Measurements from ENCODE around the gene ATP5PO. TPM values are rescaled to one million over a fixed set of nuclear protein-coding genes. Genes with fewer than 3 reads are reported as not detected.

The ATP5PO gene
- total RNA-seq, 1 experiment from 2014 or later: 254 TPM

DNA sequence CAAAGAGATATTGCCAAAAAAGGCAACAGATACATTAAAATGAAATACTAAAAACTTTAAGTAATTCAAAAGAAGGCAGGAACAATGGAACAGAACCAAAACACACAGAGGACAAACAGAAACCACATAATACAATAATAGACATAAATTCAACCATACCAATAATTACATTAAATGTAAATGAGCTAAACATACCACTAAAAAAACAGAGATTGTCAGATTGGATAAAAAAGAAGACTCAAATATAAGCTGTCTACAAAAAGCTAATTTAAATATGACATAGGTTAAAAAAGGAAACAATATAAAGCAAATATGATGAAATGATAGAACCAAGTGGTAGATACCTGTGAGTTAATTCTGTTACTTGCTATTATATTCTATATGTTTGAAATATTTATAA lies 44.1 kb upstream of the ATP5PO start:
- no peaks in the 10 kb centered on the region for H3K27me3 ChIP-seq (replicated peaks; ENCODE audit: insufficient read depth, low read depth, low read length, poor library complexity)
- no peak overlapping the region for H3K27ac ChIP-seq (ENCODE audit: low read depth, low read length, poor library complexity, severe bottlenecking)
- H3K36me3 ChIP-seq (ENCODE audit: insufficient read depth, low read length, poor library complexity, severe bottlenecking): no peaks in the 10 kb centered on the region
- no TSS peak for BruUV-seq (replicated peaks)
- H3K9me3 ChIP-seq (ENCODE audit: low read depth, low read length, poor library complexity, severe bottlenecking): peaks cover 8% of the 10 kb centered on the region
- no peak overlapping the region for H3K4me3 ChIP-seq (ENCODE audit: low read depth, low read length, poor library complexity, severe bottlenecking)
- H3K4me1 ChIP-seq (ENCODE audit: insufficient read depth, low read length, poor library complexity, severe bottlenecking): no peaks in the 10 kb centered on the region
- intact Hi-C loops (cut with micrococcal nuclease; ENCODE audit: unreplicated experiment): no loop called here
- POLR2A ChIA-PET (ENCODE audit: low non-redundant PET): no interaction called here
- CTCF ChIA-PET: no interaction called here
- no peak for DNase-seq (ENCODE audit: low spot score)
- TF ChIP-seq, protein P1, sequence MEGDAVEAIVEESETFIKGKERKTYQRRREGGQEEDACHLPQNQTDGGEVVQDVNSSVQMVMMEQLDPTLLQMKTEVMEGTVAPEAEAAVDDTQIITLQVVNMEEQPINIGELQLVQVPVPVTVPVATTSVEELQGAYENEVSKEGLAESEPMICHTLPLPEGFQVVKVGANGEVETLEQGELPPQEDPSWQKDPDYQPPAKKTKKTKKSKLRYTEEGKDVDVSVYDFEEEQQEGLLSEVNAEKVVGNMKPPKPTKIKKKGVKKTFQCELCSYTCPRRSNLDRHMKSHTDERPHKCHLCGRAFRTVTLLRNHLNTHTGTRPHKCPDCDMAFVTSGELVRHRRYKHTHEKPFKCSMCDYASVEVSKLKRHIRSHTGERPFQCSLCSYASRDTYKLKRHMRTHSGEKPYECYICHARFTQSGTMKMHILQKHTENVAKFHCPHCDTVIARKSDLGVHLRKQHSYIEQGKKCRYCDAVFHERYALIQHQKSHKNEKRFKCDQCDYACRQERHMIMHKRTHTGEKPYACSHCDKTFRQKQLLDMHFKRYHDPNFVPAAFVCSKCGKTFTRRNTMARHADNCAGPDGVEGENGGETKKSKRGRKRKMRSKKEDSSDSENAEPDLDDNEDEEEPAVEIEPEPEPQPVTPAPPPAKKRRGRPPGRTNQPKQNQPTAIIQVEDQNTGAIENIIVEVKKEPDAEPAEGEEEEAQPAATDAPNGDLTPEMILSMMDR (conservative IDR thresholded peaks at IDR 0.05; ENCODE audit: low read depth, low read length): no peak
- no peak for TF ChIP-seq EZH2 (IDR thresholded peaks at IDR 0.05; ENCODE audit: borderline replicate concordance, low read depth, low read length, poor library complexity, severe bottlenecking)

DNA sequence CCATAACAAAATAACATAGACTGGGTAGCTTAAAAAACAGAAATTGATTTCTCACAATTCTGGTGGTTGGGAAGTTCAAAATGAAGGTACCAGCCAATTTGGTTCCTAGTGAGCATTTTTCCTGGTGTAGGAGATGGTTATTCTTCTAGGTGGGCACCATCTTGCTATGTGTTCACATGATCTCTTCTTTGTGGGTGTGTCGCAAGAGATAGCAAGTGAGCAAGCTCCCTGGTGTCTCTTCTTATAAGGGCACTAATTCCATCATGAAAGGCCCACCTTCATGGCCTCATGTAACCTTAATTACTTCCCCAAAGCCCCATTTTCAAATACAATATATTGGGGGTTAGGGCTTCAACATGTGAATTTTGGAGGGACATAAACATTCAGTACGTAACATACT lies 38.8 kb upstream of the ATP5PO start:
- no peak for DNase-seq (ENCODE audit: low spot score)
- no peak overlapping the region for H3K4me3 ChIP-seq (ENCODE audit: low read depth, low read length, poor library complexity, severe bottlenecking)
- BruUV-seq (replicated peaks): no TSS peak
- intact Hi-C loops (cut with micrococcal nuclease; ENCODE audit: unreplicated experiment): no loop called here
- no peaks in the 10 kb centered on the region for H3K27me3 ChIP-seq (replicated peaks; ENCODE audit: insufficient read depth, low read depth, low read length, poor library complexity)
- no peaks in the 10 kb centered on the region for H3K36me3 ChIP-seq (ENCODE audit: insufficient read depth, low read length, poor library complexity, severe bottlenecking)
- ChIA-PET POLR2A (ENCODE audit: low non-redundant PET) (no interaction called here), CTCF (no interaction called here)
- no peaks in the 10 kb centered on the region for H3K4me1 ChIP-seq (ENCODE audit: insufficient read depth, low read length, poor library complexity, severe bottlenecking)
- H3K27ac ChIP-seq (ENCODE audit: low read depth, low read length, poor library complexity, severe bottlenecking): no peak overlapping the region
- no peak for TF ChIP-seq EZH2 (IDR thresholded peaks at IDR 0.05; ENCODE audit: borderline replicate concordance, low read depth, low read length, poor library complexity, severe bottlenecking)
- TF ChIP-seq, protein P1 (conservative IDR thresholded peaks at IDR 0.05; ENCODE audit: low read depth, low read length): no peak
- peaks cover 7% of the 10 kb centered on the region for H3K9me3 ChIP-seq (ENCODE audit: low read depth, low read length, poor library complexity, severe bottlenecking)

DNA sequence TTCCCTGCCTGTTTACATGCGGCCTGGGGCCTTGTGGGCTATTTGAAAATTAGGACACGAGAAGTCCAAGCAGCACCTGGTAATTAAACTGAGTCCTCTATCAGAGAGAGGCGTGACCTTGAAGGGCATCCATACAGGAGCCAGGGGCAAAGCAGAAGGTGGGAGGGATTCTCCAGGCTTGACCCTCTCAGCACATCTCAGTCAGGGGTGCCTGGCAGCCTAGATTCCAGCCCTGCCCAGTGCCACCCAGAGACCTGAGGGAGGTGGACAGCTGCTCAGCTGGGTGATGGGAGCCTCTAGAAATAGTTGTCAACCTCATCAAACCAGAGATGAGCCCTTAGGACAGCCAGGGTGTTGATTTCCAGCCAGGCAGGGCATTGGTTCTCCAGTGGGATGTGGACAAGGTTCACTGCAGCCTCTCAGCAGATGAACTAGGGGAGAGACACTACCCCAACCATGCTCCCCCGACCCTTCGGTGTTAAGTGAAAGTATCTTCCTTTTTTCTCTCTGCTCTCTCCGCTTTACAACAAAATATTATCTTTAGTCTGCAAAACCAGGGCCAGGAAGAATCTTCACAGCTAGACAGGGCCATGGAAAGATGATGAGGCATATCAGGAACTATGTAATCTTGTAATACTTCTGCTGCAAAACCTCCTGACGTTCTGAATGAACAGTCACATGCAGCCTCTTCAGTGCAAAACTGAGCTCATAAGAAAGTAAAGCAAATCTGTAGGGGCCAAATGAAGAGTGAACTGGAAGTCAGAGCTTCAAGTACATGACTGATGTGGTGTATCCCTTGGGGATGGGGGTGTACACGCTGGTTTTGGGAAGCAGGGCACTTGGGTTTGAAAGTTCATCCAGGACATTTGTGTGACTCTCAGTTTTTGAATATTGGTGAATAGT lies 35.9 kb upstream of the ATP5PO start:
- TF ChIP-seq, protein P1 (conservative IDR thresholded peaks at IDR 0.05; ENCODE audit: low read depth, low read length): no peak
- TF ChIP-seq EZH2 (IDR thresholded peaks at IDR 0.05; ENCODE audit: borderline replicate concordance, low read depth, low read length, poor library complexity, severe bottlenecking): no peak
- H3K27ac ChIP-seq (ENCODE audit: low read depth, low read length, poor library complexity, severe bottlenecking): no peak overlapping the region
- H3K36me3 ChIP-seq (ENCODE audit: insufficient read depth, low read length, poor library complexity, severe bottlenecking): no peaks in the 10 kb centered on the region
- no TSS peak for BruUV-seq (replicated peaks)
- POLR2A ChIA-PET (ENCODE audit: low non-redundant PET): no interaction called here
- H3K4me1 ChIP-seq (ENCODE audit: insufficient read depth, low read length, poor library complexity, severe bottlenecking): peaks cover 16% of the 10 kb centered on the region
- no peaks in the 10 kb centered on the region for H3K9me3 ChIP-seq (ENCODE audit: low read depth, low read length, poor library complexity, severe bottlenecking)
- intact Hi-C loops (cut with micrococcal nuclease; ENCODE audit: unreplicated experiment): no loop called here
- CTCF ChIA-PET: no interaction called here
- DNase-seq (ENCODE audit: low spot score): no peak
- H3K27me3 ChIP-seq (replicated peaks; ENCODE audit: insufficient read depth, low read depth, low read length, poor library complexity): no peaks in the 10 kb centered on the region
- H3K4me3 ChIP-seq (ENCODE audit: low read depth, low read length, poor library complexity, severe bottlenecking): no peak overlapping the region

Measured in A673 (cell line).